RKO (cell line): ENCODE data around the gene WNT10A.

Source experiments
- DNase-seq: peaks from one replicate; pipeline ENCODE4 v3.0.0-alpha.2; 2016; ENCODE audit warnings: low spot score

WNT10A gene

GRCh38 chr2:218877331-218877730 is 3.3 kb upstream of the WNT10A start:
- no peak for DNase-seq

DNA sequence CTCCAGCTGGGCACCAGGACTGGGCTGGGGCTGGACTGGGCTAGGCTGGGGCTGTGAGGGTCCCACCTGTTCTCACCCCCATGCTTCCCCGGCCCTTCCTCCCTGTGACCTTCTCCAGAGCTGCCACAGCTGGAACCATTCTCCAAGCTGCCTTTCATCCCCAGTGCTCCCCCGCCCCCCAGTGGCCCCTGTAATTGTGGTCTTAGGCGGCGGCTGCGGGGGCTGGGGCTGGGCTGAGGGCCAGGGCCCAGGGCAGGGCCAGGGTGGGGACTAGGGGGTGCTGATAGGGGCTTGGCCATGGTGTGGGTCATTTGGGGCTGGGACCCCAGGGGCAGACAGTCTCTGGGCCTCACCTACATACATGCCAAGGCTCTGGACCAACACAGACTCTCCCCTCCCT is 2.8 kb upstream of the WNT10A start:
- DNase-seq = no peak

- DNase-seq = no peak
Measured at GRCh38 chr2:218878486-218878885, 2.2 kb upstream of the WNT10A start.

GRCh38 chr2:218878926-218879761 is 1.5 kb upstream of the WNT10A start:
- DNase-seq = no peak

DNA sequence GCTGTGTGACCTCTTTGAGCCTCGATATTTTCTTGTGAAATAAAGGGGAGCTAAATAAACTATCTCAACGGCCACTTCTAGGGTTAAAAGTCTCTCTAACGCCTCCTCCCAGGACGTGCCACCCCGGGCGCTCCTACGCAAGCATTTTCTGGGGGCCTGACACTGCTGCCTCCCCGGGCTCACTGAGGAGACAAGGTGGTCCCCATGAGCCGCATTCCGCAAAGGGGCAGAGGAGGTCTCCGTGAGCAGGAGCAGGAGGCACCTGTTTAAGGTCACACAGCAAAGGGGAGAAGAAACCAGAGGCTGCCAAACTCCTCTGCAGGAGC is 913 bp upstream of the WNT10A start:
- DNase-seq = no peak

DNA sequence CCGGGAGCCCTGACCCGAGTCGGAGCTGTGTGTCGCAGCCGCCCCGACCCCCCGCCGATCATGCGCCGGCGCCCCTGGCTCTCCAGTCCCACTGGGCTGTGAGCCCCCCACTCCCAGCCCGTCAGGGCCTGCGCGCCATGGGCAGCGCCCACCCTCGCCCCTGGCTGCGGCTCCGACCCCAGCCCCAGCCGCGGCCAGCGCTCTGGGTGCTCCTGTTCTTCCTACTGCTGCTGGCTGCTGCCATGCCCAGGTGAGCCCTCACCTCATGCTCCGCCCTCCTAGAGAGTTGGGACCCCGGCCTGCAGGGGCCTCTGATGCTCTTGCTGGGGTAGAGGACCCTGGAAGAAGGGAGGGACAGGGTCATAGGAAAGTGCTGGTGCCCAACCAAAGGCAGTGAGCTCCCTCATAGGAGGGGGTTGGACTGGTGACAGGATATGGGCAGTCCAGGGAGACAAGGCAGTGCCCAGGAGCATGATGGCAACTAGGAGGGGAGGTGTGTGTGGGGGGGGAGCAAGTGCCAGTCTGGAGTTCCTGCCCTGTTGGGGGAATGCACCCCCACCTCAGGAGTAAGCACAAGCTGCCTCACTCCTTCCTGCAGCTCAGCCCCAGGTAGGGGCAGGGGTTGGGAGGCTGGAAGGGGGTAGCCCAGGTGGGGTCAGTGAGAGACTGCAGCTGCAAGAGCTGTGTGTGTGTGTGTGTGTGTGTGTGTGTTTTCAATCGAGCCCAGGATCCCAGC is 375 bp downstream of the WNT10A start:
- DNase-seq = no peak

- DNase-seq = no peak
Measured at GRCh38 chr2:218881744-218882460, 1.2 kb downstream of the WNT10A start.

DNA sequence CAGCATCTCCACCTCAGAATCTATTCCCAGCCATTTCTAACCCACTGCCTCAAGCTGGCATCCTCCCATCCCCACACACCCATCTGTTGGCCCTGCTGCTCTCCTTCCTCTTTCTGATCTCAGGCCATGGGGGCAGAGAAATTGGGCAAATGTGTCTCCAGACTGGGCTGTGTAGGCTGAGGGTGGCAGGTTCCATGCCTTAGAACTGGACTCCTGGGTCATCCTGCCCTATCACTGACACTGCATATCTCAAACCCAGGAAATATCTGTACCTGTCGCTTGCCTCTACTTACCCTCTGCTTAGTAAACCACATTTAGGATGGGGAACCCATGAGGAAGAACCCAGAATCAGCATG is 1.8 kb downstream of the WNT10A start:
- DNase-seq = no peak

GRCh38 chr2:218882866-218883366 is 2.3 kb downstream of the WNT10A start:
- DNase-seq = no peak

GRCh38 chr2:218883491-218884490 is 3.1 kb downstream of the WNT10A start:
- DNase-seq = no peak

DNA sequence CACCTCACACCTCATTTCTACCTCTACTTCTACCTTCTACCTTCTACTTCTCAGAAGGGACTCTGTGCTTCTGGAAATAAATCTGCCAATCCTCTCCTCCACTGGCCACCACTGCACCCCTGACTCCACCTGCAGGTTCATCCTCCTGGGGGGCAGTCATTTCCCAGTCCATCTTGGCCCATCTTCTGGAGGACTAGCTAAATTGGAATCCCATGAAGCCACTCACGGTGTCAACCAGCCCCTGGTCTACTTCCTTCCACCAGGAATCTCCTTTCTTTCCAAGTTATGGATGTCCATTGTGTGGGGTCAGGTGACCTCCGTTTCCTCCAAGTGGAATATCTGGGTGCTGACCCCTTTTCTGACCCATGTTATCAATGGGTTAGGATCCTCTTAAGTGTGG is 3.9 kb downstream of the WNT10A start:
- DNase-seq = no peak

DNA sequence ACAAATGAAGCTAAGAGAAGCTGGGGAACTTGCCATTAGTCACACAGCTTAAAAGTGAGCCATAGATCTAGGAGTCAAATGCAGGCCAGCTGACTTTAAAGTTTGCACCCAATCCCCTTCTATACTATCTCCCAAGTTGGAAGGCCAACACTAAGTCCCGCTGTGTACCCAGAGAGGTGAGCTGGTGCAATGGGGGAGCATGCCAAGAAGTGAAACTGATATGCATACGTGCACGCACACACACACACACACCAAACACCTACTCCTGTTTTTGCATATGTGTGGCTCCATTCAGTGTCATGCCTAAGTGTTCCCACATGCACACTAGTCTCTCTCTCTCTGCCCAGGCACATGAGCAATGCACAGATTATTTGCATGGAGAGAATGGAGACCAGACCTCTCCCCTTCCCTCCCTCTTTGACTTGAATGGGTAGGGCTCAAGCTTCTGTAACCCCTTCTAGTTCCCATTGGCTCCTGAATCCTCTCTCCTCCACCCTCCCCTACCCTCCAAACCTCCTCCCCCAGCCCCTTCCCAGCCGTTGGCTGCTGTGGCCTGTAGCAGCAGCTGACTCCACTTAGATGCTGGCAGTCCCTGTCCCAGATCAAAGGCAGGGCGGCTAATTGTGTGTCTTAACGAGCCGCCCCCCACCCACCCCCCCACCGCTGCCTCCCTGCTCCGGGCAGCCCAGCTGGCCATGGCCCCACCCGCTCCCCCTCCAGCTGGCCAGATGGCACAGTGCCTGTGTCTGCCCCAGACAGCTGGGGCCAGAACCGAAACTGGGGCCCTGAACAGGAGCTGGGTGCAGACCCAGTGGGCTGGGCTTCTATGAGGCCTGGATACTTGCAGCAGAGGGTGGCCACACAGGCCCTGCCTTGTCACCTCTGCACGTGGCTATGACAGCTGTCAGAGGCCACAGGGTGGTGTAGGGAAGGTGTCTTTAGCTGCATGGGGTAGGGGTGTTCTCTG is 5.6 kb downstream of the WNT10A start:
- DNase-seq = no peak

GRCh38 chr2:218887079-218887478 is 6.4 kb downstream of the WNT10A start:
- no peak for DNase-seq

DNA sequence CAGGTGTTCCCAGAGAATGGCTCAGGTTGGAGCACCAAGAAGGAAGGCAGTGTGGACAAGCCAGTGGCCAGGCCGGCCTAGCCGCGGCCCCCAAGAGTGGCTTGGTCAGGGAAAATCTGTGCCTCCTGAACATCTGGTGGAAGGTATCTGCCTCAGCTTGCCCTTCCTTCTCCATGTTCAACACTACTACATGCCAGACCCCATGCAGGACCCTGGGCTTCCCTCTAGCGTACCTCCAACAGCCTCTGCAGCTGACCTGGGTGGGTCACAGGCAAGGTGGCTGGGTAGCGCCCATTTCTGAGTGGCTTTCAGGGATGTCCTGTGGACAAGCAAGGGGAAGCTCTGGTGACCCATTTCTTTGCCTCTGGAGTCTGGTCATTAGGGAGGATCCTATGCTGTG is 7.7 kb downstream of the WNT10A start:
- DNase-seq = no peak

GRCh38 chr2:218889937-218890336 is 9.3 kb downstream of the WNT10A start:
- no peak for DNase-seq

DNA sequence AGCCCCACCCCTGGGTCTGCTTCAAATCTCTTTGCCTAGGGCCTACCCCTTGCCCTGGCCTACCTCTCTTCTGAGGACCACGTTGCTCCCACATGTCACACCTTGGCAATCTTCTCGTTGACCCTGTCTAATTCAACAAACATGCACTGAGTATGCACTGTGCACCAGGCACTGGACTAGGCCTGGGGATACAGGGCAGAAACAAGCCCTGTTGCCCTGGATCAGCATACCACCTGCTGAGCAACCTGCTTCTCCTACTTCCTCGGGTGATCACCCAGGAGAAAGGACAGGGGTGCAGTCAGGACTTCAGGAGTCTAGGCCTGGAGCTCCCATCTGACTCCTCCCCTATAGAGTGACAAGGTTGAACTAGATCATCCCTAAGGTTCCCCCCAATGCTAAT is 9.7 kb downstream of the WNT10A start:
- no peak for DNase-seq

- DNase-seq = no peak
Measured at GRCh38 chr2:218891275-218892135, 10.9 kb downstream of the WNT10A start.

DNA sequence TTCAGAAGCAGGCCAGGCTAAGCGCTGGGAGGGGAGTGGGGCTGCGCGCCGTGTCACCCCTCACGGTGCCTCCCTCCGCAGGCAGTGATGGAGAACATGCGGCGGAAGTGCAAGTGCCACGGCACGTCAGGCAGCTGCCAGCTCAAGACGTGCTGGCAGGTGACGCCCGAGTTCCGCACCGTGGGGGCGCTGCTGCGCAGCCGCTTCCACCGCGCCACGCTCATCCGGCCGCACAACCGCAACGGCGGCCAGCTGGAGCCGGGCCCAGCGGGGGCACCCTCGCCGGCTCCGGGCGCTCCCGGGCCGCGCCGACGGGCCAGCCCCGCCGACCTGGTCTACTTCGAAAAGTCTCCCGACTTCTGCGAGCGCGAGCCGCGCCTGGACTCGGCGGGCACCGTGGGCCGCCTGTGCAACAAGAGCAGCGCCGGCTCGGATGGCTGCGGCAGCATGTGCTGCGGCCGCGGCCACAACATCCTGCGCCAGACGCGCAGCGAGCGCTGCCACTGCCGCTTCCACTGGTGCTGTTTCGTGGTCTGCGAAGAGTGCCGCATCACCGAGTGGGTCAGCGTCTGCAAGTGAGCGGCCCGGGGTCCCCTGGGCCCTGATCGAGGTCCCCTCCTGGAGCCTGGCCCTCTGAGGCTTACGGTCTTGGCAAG is 12.2 kb downstream of the WNT10A start:
- peak; percentile 93 for DNase-seq
